Endothelial cell of umbilical vein (primary cell): ENCODE measurements around the gene SH3PXD2A.

Source experiments
- CTCF ChIP-seq, 2 donors: IDR thresholded peaks; 1 replicate in 1 of 2; 2 replicates in 1 of 2; pipeline ENCODE4 v1.5.1; 2011; ENCODE audit warnings: low read length in 2 of 2, mild to moderate bottlenecking in 2 of 2, moderate library complexity in 2 of 2, control low read depth in 1 of 2, inconsistent platforms in 1 of 2, low read depth in 1 of 2; ENCODE audit not compliant: insufficient read depth in 1 of 2; ENCODE audit errors: extremely low read depth in 1 of 2
- MYC ChIP-seq: IDR thresholded peaks from one replicate; pipeline ENCODE4 v1.6.1; 2011; ENCODE audit warnings: mild to moderate bottlenecking, low read depth, low read length
- POLR2A ChIP-seq: IDR thresholded peaks from 2 replicates; pipeline ENCODE4 v1.6.1; 2012; ENCODE audit warnings: low read depth, mild to moderate bottlenecking, control low read depth, low read length

- TF ChIP-seq POLR2A, result no peak
- TF ChIP-seq CTCF (IDR thresholded peaks at IDR 0.05; ENCODE audit: extremely low read depth in 1 of 2, insufficient read depth in 1 of 2, low read depth in 1 of 2, low read length in 2 of 2), result peak; percentile 67 to 71
- TF ChIP-seq MYC, result no peak
Measured at GRCh38 chr10:103884681-103885139, 29.3 kb upstream of the SH3PXD2A start.
